HG03039 (cell line): ENCODE data around the gene STARD9.

Source experiments
- ATAC-seq: cut with Tn5 transposase; IDR thresholded peaks from one replicate; pipeline ENCODE4 v1.9.1; 2021; ENCODE audit warnings: mild to moderate bottlenecking, moderate library complexity; ENCODE audit not compliant: unreplicated experiment

The STARD9 gene

DNA sequence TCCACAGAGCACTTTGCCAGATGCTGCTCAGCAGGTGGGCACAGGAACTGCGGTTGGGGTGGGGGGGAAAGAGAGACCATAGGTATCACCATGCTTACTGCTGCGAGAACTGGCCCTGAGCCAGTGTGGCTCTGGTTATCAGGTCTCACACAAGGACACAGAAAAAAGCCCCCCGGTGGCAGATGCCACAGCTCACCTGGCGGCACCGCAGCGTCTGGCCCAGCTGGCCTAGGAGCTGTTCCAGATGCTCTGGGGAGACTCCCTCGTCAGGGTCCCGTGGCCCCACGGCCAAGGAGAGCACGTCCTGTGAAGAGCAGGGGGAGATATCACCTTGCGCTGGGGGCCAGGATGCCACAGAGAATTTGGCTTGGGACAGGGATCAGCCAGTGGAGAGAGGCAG is 150.7 kb downstream of the STARD9 start:
- no peak for ATAC-seq

DNA sequence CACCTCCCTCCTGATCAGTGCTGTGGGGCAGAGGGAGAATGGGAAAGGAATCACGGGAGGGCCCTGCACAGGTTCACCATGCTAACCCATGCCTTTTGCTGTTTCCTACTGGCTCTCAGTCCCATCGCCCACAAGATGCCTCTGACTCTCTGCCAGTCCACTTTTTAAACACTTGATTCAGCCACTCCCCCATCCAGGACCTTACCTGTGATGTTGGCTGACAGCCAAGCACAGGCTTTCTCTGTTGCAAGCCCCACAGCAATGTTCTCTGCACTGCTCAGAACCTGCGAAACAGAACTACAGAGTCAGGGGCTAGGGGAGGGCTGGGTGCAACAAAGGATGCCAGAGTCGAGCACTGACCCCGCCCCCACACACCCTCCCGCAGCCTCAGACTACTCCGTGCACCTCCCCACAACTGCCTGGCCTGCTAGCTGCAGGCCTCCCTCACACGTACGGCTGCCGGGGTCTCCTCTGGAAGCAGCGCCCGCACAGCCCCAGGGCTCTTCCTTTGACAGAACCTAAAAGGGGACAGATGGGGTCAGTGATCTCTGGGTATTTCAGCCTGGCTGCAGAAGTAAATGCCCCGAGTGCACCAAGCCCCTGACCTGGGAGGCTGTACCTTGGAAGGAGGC is 152.5 kb downstream of the STARD9 start:
- ATAC-seq, result no peak

DNA sequence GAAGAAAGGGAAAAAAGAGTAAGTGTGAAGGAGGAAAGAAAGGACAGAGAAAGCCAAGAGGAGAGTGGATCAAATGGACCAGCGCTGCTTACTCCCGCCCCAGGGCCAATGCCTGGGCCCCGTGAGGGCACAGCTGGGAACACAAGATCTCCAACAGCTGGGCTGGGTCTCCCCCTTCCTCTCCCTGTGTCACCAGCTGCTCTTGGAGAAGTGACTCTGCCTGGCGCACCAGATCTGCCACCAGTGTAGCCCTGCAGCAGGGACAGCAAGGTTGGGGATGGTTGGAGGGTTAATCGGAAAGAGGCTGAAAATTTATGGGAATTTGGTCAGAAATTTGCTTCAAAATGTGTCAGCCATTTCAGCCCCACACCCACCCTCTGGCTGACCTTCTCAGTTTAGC is 153.2 kb downstream of the STARD9 start:
- ATAC-seq, result no peak

DNA sequence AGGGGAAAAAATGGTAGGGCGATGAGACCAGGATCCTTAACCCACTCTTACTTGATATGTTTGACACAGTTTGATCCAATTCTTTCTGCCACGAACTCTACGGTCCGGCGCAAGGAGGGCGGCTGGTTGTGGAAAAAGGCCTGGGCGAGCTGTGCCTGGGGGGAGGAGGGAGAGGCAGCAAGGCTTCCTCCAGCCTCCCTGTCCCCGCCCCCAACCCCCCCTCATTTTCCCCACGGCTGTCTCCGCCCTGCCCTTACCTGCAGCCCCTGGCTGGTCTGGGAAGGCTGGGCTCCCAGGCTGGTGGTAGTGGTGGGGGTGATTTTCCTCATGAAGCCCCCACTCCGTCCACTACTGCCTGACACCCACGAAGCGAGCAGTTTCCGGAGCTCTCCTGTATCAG is 153.6 kb downstream of the STARD9 start:
- ATAC-seq, result no peak

DNA sequence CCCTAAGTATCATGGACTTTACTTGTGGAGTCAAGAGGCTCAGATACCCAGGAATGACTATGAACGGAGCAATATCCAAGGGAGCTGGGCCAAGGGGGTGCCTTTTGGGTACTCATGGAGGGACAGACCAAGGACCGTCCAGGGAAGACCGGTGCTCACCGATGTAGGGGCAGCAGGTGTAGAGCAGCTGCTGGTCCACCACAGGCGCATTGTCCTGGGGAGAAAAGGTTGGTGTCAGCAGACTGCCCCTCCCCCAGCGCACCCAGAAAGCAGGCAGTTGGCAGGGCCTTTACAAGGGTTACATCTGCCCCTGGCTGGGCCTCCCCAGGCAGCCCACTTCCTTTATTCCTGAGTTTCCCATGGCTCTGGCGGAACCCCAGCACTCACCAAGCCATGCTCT is 154.0 kb downstream of the STARD9 start:
- ATAC-seq, result no peak

DNA sequence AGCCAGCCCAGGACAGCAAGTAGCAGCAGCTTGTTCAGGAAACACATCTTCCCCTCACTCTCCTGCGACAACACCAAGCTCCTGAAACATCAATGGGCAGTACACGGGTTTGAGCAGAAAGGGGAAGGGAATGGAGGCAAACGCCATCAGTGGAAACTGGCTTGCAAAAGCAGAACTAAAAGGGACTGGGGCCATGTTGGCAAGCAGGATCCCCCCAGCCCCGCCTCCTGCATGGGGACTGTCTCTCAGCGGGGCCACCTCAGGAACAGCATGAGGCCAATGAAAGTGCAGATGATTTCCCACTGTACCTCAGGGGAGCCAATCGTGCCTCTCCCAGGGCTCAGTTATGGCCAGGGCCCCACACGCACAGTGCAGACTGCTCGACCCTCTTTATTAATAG is 154.7 kb downstream of the STARD9 start:
- no peak for ATAC-seq

DNA sequence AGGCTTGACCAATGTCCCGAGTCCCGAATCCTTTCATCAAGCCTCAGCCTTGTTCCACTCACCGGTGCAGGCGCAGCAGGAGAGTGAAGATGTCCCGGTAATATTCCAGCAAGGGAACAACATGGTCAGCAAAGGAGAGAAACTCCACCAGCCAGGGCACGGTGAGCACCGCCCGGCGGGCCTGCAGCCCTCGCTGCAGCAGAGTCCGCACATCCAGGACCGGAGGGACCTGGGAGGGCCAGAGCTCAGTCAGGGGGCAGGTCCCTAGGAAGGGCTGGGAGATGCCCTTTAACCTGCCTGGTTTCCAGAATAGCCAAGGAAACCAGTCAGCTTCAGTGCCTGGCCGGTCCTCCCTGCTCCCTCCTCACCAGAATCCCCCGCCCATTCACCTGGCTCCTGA is 155.1 kb downstream of the STARD9 start:
- ATAC-seq, result no peak

DNA sequence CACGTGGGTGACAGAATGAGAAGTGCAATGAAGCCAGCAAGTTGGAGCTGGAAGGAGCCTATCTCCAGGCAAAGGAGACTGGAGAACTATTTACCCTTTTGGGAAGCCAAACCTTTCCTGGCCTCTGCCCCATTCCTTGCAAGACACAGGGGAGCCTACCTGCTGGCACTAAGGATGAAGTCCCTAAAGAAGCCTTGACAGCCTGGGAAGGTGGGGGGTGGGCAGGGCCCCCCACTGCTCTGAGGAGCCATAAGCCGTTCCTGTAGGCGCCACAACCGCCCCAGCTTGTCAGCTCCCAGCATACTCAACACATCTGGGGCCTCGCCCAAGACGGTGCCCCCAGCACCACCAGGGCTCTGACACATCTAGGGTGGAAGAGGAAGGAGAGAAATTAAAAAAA is 156.1 kb downstream of the STARD9 start:
- no peak for ATAC-seq

DNA sequence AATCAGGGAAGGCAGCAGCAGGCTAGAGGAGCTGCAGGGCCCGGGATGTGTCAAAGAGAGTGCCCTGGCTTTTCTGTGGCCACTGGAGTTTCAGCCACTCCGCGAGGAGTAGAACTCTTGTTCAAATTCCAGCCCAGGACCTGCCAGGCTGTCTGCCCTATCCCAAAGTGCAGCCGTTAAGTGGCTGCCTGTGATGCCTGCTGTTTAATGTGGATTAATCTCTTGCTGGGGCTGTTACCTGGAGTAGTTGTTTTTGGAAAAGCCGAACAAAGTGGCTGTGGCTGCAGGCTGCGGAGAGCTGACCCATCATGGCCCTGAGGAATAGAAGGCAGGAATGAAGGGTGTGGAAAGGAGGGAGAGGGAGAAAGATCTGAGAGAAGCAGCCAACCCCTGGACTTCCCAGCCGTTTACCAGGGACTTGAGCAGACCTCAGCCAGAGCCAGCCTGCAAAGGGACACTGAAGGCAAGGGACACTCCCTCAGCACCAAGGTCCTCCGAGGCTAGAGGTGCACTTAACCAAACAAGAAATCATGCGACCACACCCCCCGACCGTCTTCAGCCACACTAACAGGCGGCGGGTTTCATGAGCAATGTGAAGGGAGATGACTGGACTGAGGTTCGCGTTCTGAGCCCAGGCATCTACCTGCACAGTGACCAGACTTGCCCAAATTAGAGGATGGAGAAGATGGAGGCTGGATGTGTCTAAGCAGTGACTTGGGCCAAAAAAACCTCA is 156.9 kb downstream of the STARD9 start:
- ATAC-seq, result no peak

DNA sequence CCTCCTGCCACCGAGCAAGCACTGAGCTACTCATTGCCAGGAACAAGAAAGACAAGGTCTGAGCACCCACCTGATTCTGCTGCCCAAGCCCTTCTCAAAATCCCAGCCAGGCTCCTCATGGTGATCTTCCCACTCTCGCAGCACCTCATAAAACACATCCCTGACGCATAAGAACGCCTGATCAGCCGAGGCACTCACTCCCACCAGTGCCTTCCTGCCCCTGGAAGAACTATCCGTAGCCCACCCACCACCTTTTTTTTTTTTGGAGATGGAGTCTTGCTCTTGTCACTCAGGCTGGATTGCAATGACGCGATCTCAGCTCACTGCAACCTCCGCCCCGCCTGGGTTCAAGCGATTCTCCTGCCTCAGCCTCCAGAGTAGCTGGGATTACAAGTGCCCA is 157.6 kb downstream of the STARD9 start:
- ATAC-seq, result no peak

DNA sequence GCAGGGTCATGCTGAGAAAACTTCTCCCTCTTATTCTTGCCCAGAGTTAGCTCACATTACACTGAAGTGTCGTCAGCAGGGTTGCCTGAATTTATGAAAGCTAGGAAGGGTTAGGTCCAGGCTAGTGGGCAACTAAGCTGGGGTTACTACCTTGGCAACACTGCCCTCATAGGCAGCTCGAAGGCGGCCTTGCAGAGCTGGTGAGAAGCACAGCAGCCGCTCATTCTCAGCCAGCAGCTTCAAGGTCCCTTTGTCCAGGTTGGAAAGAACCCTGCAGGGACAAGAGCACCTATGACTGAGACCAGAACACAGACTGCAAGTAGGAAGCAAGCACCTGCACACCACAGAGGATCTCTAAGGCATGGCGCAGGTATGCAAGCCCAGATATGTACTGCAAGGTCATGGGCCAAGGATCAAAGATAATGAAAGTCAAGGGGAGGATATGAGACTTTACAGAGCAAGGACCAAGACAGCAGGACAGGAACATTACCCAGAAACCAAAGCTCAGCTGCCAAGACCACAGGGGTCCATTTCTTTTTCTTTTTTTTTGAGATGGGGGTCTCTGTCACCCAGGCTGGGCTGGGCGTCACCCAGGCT is 158.8 kb downstream of the STARD9 start:
- ATAC-seq, result no peak

DNA sequence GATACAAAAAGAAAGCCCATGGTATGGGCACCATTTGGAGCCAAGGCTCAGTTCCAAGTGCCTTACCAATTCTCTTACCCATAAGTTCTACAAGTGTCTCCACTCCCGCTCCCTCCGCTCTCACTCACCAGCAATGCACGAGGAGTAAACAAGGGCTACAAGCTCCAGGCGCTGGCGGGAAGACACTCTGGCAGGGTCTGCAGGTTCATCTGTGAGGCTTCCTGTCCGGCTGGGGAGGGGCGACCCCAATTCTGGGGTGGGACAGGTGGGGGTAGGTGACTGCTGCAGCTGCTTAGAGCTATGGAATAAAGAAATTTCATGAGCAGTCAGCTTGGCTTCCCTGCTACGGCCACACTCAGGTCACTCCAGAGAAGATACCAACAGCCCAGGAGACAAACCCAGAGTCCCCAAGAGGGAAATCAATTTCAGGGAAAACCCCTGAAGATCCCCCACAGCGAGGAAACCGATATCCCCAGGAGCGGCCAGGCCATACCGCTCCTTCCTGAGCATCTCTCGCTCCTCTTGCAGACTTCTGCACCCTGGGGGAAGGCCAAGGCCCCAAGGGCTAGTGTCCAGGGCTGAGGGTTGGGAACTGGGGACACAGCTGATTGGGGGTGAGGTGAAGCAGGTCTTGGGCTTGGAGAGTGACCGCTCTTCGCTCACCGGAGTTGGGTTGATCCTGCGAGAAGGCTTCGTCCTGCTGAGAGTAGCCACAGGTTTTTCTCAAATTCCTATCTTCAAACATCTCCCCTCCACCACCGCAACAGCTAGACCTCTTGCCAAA is 160.2 kb downstream of the STARD9 start:
- ATAC-seq, result no peak

DNA sequence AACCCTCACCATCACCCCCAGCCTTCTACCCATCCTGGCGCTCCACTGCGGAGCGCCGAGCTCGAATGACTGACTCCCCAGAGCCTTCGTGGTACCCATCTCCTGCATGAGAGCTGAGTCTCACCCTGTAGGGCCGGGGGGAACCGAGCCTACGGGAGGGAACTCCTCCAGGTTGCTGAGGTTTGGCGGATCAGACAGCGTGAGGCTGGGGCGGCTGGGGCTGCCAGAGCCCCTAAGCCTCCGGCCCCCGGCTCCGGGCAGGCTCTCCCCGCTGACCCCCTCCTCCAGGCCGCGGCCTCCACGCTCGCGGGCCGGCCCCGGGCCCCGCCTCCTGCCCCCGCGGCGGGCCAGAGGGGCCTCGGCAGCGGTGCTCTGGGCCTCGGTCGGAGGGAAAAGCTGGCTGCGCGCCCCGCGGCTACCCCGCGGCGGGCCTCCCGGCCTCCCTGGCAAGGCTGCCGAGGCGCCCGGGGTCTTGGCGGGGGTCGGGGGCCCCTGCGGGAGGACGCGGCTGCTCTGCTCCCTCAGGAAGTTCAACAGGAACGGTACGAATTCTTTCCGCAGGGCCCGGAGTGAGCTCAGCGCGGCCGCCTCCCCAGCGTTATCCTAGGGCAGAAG is 160.9 kb downstream of the STARD9 start:
- peak; percentile 19 for ATAC-seq

DNA sequence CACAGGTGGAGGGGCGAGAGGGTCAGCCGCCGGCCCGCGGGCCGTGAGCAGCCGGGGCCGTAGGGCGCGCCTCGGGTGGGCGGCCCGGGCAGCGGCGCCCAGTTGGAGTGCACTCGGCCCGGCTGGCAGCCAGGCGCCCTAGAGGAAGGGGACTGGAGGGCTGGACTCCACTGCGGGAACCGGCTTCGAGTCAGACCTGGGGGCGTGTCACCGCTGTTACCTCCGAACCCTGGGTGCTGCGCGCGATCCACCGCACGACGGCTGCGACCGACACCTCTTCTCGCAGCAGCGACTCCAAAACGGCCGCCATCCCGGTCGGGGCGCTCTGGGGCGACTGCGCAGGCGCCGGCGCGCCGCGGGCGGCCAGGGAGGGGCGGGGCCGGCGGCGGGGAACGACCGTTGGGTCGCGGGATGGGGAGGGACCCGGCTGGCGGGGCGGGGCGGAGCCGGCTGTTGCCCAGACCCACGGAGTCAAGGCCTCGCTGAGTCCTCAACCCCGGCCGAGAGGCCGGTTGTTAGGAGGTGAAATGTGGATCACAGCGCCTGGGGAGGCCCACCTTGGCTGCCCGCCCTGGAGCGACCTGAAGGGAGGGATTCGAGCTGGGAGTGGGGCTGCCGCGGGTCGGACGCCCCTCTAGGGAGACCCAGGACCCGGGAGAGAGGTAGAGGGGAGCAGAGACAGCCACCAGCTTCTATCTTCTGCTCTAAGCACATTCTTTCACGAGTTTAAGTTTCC is 161.6 kb downstream of the STARD9 start, which contains the start of gene CDAN1:
CDAN1 (minus strand) TSS at position 336 of the 736 bp plus-strand sequence; CDS start at position 310, 26 bp downstream.
- peak; percentile 68 for ATAC-seq

DNA sequence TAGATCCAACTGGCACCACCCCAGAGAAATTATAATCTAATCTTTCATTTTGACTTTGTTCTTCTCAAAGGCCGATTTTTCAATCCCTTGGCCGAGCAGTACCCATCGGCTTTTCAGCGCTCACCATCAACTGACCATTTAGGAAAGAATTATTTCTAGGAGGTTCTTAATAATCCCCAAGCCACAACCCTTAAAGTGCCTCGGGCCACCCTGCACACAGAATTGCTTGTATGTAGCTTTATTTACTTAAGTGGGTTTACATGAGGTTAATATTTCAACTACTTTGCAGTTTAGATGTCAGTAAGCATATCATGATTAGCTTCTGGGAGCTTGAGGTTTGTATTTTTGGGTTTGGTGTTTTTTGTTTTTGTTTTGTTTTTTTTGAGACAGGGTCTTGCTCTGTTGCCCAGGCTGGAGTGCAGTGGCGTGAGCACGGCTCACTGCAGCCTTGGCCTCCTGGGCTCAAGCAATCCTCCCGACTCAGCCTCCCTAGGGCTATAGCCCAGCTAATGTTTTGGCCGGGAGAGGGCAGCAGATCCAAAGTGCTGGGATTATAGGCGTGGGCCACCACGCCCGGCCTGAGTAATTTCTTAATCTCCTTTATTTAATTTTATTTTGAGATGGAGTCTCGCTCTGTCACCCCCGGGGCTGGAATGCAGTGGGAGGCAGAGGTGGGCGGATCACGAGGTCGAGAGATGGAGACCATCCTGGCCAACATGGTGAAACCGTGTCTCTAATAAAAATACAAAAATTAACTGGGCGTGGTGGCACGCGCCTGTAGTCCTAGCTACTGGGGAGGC is 162.3 kb downstream of the STARD9 start:
- ATAC-seq, result no peak

DNA sequence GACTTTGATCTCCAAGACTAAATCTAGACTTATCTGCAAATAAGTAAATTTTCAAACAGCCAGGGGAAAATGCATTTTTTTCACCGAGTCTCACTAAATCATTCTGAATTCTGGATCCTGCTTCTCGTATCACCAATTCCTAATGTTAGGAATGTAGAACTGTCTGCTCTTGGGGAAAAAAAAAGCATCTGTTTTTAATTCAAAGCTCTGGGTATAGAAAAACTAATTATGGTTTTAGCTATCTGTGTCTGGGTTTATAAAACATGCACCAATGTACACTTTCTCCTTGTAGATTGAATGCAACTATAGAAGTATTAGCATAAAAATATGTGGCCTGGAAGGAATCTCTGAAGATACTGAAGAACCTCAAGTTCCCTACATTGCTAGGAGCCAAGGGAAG is 166.3 kb downstream of the STARD9 start:
- ATAC-seq, result no peak

DNA sequence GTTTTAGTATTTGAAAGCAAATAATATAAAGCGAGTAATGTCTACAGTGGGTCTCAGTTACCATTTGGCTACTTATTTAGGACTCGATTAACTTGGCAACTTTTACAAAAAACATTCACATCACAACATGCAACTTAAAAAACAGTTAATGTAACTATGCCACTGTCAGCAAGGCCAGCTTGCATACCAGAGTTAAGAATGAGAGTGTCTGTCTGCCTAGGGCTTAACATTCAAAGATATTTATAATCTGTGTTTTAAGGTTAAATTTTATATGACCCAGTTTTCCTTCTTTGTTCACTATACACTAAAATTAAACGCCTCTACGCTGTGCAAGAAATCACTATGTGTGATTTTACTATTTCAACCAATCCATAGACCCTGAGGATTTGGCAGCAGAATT is 166.7 kb downstream of the STARD9 start:
- no peak for ATAC-seq

DNA sequence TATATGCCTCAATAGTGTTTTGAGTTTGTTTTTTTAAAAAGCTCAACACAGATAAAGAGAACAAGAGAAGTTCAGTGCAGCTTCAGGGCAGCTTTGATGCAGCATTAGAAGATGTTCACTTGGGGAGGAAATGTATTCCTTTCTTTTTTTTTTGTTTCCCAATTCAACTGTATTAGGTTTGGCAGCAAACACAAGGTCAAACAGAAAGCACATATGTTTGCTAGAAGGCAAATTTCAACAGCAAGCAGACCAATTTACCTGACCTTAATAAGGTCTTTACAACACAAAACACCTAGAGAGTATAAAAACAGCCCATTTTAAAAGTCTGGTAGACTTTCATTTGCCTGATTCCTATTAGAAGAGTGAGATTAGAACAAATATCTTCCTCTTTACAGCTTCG is 168.8 kb downstream of the STARD9 start:
- no peak for ATAC-seq

DNA sequence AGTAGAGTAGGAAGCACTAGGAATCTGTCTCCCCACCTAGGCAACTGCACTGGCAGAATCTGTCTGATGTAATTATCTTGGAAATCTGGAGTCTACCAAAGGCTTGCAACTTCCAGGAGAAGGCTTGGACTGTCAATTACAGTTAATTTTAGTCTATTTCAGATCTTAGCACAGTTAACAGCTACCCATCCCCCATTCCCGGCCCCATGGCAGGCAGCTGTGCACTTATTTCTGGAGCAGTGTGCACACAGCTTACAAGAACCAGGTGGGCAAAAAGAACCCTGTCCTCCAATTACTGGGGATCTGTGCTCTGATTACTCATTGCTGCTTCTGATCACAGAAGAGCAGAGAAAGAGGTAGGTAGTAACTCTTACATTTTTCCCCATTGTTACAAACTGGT is 173.9 kb downstream of the STARD9 start:
- no peak for ATAC-seq

DNA sequence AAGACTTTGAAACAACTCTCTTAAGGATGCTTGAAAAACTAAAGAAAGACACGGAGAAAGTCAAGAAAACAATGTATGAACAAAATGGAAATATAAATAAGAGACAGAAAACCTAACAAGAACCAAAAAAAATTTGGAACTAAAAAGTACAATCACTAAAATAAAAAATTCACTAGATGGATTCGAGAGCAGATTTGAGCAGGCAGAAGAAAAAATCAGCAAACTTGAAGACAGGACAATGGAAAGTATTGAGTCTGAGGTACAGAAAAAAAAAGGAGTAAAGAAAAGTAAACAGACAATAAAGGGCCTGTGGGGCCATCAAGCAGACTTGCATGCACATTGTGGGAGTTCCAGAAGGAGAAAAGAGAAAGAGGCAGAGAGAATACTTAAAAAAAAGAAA is 174.9 kb downstream of the STARD9 start:
- no peak for ATAC-seq
